NCI-H2081 treated with DMSO at 0.1 percent for 48 hours (cell line): ENCODE results near the gene PCGF6.
"Not testable (repeated sequence)": the region's sequence is repeated elsewhere in the genome, so short reads cannot be mapped to it uniquely, and the experiment has no call there.

Experiments
- DNase-seq: peaks from one replicate; lab custom pipeline; 2025; lab: John Stamatoyannopoulos, UW

The PCGF6 gene

DNA sequence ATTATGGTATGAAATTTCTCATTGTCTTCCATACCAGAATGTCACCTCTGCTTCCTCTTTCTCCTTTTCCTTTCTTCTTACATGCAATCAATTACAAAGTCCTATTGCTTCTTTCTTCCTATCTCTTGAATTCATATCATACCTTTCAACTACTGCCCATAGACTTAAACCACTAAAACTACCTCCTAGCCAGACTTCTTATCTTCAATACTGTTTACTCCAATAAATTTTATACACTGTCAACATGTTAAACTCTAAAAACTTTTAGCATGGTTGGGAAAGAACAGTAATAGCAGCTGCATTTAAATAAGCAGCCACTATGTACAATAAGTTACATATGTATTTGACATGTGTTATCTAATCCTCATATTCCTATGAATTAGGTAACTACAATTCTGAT, 34.9 kb downstream of the PCGF6 start:
- no peak for DNase-seq

DNA sequence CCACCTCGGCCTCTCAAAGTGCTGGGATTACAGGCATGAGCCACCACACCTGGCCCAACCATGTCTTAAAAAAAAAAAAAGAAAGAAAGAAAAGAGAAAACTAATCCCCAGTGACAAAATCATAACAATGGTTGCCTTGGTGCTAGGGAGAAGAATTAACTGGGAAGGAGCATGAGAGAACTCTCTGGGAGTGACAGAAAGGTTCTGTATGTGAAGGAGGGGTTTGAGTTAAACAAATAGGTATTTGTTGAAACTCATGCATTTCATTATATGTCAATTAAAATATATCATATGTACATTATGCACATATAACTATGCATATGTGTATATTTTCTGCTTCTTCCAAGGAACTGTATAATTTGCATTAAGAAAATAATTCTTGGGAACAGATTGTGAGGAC, 40.7 kb downstream of the PCGF6 start:
- DNase-seq, result no peak

DNA sequence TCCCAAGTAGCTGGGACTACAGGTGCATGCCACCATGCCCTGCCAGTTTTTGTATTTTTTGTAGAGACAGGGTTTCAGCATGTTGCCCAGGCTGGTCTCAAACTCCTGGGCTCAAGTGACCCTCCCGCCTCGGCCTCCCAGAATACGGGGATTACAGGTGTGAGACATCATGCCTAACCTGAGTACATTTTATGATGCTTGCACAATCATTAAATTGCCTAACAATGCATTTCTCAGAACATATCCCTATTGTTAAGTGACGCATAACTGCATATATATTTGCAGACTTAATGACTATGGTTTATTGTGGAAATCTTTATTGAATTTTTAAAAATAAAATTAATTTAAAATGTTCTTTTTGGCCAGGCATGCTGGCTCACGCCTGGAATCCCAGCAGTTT, 43.3 kb downstream of the PCGF6 start:
- DNase-seq, result no peak

DNA sequence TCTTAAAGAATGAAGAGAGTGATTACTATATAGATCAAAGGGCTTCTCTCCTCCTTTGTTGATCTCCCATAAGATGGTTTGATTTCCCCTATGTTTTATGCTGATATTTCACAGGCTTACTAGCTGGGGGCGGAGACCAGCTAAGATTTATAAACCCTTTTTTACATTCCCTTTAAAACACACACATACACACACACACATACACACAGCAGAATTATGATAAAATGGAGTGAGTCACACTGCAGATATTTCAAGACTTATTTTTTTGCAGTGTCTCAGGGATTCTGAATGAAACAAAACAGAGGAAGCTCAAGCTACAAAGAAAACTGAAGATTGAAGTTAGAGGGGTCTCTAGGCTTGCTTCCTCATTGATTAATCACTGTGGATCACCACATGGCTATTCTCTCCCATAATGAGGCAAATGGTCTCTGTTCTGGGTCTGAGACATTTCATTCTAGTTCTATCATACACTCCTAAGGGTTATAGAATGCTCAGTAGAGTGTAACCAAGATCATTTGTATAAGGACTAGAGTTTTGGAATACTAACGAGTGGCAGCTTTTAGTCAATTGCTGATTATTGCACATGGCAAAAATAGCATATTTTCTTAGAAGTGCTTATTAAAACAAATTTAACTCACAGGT, 55.4 kb downstream of the PCGF6 start:
- DNase-seq, result no peak

DNA sequence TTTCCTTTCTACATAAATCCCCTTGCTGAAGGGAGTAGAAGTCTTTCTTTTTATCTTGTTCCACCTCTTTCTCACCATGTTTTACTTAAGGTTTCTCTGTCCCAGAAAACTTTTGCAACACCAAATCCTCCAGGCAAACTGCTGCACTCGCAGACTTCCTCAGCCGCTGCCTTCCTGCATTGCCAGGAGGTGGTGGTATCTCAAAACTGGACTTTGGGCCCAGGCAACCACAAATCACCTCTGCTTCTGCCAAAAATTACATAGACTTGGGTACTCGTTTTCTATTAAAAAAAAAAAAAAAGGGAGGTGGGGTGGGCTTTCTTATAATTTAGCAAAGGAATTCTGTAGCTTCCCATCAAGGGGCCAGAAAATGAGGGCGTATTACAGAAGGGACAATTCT, 59.4 kb downstream of the PCGF6 start:
- DNase-seq, result no peak

DNA sequence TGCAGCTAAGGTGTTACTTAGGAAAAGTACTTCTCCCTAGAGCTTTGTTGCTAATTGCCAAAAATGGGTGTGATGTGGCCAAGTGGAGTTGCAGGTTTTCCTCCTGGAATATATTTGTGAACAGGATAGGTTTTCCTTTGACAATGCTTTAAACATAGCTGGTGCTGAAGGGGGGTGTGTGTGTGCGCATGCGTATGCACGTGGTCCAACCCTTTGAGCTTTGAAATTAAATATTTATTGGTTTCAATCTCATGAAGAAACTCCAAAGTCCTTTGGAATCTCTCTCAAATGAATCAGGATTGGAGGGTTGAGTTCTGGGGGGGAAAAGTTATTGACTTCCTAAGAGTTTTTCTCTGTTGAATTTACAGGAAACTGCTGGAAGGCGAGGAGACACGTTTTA, 62.9 kb downstream of the PCGF6 start:
- DNase-seq, result no peak

DNA sequence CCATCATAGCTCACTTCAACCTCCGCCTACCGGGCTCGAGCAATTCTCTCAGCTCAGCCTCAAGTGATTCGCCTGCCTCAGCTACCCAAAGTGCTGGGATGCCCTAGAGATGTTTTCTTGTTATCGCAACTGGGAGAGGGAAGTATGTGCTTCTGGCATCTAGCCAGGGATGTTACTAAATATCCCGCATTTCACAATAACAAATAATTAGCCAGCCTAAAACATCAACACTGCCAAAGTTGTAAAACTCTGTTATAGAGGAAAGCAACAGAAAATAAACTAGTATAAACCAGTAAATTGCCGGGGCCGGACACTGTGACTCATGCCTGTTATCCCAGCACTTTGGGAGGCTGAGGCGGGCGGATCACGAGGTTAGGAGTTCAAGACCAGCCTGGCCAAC, 66.8 kb downstream of the PCGF6 start:
- no peak for DNase-seq

DNA sequence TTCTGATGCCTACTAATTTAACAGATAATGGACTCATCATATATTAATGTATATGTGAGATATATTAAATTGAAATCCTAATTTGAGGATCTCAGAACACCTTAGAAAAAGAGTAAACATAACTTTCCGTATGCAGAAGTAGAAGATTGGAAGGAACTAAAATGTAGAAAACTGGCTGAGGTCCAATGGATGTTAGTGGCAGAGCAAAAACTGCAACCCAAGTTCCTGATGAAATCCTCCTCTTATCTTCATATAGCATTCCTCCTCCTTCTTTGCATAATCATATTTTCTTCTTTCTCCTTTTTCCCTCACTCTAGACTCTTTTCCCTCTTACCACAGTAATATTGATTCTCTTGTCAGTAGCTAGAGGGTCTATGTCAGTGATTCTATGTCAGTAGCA, 68.0 kb downstream of the PCGF6 start:
- no peak for DNase-seq

DNA sequence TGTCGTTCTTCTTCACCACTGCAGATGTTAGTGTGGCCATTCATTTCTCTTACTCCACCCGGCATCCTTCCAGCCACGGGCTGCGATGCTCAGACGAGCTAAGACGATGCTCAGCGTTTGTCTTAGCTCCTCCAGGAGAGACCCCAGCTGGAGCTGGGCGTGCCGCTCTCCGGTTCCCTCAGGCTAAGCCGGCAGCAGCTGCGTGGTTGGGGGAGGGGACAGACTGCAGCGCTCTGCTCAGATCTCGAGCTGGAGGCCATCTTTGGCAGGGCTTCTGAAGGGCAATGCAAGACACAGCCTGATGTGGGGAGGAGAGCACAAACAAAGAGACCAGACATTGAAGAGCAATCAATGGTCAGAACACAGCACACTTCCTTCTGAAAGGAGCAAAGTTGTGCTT, 69.2 kb downstream of the PCGF6 start:
- DNase-seq, result peak; percentile 4

DNA sequence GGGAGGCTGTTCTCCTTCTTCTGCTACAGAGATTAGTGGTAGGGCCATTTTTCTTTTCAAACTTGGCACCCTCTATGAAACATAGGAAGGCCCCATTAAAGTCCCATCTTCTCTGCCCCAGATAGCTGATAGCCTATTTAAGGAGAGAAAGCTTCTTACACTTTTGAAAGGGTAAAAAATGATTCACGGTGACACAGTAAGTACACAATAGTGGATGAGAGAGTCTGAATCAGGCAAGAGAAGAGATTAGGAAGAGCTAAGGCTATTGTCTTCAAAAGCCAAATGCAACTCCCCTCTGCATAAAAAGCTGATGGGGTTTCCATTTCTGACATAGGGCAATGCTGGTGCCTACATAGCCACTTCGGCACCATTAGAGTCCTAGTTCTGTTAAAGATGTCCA, 70.4 kb downstream of the PCGF6 start:
- DNase-seq, result no peak

DNA sequence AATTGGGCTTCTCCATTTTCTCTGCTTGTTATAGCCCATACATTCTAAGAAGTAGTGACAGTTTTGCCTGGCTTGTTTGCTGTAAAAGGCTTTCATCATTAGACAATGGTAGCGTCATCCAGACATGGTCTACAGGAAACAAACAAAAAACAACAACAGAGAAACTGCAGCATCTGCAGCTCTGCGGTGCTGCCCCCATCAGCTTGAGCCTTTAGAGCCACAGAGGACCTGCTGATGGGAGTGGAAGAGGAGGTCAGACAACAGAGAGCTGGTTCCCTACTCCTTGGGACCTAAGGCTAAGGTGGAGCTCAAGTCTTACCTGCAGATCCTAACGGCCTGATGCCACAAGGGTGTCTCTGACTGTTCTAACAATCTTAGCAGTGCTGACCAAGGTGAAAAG, 70.9 kb downstream of the PCGF6 start:
- DNase-seq, result no peak

DNA sequence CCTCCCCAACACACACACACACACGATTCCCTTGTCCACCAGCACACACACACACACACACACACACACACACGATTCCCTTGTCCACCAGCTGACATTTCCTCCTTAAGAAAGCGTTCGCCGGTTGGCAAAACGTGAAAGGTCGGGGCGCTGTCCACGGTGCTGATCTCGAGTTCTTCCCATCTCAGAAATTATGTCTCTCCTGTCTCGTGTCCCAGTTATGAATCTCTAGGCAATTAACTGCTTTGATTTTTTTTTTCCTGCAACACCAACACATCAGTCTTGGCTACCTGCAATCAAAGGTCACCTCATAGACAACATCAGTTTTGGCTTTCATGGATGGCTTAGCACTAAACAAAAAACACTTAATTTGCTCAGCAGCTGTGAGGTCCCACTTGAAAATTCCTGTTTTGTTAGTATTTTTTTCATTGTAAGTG, 72.1 kb downstream of the PCGF6 start:
- DNase-seq, result no peak

DNA sequence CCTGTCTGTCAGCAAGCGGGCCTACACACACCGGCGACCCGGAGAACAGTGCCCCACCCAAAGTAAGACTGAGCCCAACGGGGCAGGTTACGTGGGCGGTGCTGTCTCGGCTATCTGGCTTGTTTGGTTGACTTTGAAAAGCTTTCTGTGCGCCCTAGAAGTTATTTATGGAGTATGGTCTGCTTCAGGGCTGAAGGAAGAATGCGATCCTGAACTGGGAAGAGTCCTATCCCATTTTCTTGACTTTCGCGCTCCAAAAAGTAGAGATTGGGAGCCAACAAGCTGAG, 72.5 kb downstream of the PCGF6 start:
- no peak for DNase-seq

DNA sequence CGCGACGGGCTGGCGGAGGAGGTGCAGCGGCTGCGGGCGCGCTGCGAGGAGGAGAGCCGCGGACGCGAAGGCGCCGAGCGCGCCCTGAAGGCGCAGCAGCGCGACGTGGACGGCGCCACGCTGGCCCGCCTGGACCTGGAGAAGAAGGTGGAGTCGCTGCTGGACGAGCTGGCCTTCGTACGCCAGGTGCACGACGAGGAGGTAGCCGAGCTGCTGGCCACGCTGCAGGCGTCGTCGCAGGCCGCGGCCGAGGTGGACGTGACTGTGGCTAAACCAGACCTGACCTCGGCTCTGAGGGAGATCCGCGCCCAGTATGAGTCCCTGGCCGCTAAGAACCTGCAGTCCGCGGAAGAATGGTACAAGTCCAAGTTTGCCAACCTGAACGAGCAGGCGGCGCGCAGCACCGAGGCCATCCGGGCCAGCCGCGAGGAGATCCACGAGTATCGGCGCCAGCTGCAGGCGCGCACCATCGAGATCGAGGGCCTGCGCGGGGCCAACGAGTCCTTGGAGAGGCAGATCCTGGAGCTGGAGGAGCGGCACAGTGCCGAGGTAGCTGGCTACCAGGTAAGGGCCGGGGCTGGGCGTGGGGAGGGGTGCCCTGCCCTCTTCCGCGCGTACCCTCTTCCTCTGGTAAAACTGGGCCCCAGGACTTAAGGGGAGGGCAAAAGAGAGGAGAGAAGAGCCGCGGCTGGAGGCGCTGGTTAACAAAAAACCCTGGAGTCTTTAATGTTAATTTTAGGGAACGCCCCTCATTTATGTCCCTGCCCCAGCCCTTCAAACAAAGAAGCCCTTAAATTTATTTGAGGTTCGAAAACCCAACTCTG, 73.0 kb downstream of the PCGF6 start:
- no peak for DNase-seq

DNA sequence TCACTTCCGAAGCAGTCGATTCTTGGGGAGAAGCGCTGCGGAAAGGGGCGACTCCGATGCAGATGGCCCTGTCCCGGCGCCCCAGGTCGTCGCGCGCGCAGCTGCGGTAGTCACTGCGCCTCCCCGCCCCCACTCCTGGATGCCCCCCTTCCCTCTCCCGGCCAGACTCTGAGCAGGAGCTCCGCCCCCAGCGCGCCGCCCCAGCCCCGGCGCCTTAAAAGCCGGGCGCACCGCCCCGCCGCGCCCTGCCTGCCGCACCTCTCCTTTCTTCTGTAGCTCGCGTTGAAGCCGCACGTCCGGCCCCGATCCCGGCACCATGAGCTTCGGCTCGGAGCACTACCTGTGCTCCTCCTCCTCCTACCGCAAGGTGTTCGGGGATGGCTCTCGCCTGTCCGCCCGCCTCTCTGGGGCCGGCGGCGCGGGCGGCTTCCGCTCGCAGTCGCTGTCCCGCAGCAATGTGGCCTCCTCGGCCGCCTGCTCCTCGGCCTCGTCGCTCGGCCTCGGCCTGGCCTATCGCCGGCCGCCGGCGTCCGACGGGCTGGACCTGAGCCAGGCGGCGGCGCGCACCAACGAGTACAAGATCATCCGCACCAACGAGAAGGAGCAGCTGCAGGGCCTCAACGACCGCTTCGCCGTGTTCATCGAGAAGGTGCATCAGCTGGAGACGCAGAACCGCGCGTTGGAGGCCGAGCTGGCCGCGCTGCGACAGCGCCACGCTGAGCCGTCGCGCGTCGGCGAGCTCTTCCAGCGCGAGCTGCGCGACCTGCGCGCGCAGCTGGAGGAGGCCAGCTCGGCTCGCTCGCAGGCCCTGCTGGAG, 73.8 kb downstream of the PCGF6 start, which contains the start of gene INA:
INA (plus strand) TSS at position 243 of the 817 bp plus-strand sequence; CDS start at position 317, 74 bp downstream.
- peak; percentile 18 for DNase-seq

DNA sequence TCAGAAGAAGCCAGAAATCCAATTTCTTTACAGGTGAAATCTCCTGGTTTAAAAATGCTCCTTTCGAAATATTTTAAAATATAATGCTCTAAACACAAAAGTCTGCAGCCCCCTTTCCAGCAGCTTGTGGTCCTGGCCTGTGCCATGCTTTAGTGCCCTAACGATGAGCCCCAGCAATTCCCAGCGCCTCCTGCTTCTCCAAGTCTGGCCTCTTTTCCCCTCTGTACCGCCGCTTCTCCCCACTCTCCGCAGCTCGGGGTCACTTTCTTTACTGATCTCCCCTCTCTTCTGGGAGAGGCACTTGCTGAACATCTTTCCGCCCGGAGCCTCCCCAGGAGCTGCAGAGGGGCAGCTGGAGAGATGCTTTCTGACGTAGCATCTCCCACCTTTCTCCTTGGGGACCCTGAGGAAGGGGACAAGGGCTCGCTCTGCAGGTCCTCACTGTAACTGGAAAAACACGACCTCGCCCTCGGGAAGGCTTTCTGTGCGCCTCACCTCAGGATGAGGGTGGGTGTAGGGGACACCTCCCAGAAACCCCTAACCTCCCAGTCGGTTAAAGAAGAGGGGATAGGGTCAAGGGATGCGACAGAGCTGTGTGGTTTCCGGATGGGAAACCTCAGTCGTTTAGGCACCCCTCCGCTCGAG, 74.6 kb downstream of the PCGF6 start:
- DNase-seq, result no peak

DNA sequence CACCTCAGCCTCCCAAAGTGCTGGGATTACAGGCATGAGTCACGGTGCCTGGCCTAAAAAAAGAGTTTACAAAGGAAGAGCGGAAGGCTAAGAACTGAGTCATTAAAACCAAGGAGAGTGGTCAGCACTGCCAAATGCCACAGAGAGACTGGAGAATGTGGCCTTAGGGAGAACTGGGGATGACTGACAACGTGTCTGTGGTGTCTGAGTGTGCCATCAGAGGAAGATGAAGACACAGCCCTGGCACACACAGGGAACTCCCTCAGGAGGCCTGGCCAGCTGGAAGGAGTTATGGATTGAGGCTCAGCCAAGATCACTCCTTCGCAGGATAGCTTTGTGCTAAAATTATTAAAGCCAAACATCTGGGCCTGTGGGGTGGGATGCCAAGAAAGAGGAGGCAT, 77.9 kb downstream of the PCGF6 start:
- DNase-seq, result no peak

DNA sequence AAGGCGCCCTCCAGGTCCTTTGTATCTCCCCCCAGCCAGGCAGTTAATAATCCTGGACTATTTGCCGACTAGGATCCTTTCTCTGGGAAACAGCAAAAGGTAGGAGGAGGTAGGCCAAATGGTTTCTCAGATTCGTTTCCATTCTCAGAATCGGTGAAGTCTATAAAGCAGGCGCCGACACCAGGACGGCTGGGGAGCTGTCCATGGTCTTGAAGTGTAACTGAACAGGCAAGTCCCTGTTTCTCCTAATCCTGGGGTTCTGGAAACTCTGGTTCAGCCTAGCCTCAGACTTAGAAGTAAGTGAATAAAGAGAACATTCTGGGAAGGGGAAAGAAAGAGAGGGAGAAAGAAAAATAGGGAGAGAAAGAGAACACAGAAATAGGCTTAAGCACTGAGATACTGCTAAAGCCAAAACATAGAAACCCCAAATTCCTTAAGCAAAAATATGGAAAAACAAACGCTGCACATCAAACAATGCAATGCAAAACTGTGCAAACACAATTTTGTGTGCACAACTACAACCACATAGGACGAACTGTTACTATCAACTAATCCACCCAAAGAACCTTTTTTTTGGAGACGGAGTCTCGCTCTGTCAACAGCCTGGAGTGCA, 85.1 kb downstream of the PCGF6 start:
- no peak for DNase-seq

DNA sequence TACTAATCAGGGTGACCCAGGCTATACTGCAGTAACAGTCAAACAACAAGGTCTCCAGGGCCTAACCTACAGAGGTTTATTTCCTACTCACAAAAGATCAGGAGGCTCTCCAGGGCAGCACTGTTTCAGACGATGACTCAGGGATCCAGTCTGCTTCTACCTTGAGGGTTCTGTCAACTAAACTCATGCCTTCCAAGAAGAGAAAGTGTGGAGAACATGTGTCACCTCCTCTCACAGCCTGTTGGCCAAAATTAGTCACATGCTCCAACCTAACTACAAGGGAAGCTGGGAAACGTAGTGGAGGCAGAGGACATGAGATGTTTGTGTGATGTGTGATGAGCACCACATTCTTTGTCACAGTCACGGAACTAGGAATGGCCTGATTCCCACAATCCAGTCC, 88.7 kb downstream of the PCGF6 start:
- no peak for DNase-seq

DNA sequence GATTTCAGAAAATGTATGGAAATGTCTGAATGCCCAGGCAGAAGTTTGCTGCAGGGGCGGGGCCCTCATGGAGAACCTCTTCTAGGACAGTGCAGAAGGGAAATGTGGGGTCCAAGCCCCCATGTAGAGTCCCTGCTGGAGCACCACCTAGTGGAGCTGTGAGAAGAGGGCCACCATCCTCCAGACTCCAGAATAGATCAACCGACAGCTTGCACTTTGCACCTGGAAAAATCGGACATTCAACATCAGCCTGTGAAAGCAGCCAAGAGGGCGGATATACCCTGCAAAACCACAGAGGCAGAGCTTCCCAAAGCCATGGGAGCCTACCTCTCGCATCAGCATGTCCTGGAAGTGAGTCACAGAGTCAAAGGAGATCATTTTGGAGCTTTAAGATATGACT, 91.0 kb downstream of the PCGF6 start:
- no peak for DNase-seq

DNA sequence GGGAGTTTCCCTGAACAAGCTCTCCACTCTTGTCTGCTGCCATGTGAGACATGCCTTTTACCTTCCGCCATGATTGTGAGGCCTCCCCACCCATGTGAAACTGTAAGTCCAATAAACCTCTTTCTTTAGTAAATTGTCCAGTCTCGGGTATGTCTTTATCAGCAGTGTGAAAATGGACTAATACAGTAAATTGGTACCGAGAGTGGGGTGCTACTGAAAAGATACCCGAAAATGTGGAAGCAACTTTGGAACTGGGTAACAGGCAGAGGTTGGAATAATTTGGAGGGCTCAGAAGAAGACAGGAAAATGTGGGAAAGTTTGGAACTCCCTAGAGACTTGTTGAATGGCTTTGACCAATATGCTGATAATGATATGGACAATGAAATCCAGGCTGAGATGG, 92.0 kb downstream of the PCGF6 start:
- DNase-seq, result not testable (repeated sequence)

DNA sequence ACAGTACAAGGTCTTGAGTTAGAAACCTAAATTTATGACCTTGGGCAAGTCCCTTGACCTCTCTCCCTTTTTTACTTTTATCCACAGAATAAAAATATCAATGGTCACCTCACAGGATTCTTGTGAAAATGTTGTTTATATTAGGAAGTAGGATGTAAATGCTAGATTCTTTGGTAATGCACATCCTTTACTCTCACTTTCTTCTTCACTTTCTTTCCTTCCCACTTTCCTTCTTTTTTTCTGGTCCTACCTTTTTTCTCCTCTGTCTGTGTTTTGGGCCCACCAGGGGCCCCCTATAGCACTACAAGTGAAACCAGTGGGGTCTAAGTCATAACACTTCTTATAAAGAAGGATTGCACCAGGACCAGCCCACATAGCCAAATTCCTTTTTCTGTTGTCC, 93.1 kb downstream of the PCGF6 start:
- DNase-seq, result no peak
